ENCODE measurements around the gene C16orf78. TPM values are rescaled to one million over a fixed set of nuclear protein-coding genes. Genes with fewer than 3 reads are reported as not detected.

Gene C16orf78
- total RNA-seq (2013): not detected
- polyA plus RNA-seq (not detected), polyA minus RNA-seq (not detected in 2 replicates), total RNA-seq (0 to 0.30 (median 0) reads per million in 11 experiments)

GRCh38 chr16:49373504-49373903 is at the start of gene C16orf78:
TSS of gene C16orf78 (plus strand) at chr16:49373804. CDS start at chr16:49373940, 136 bp downstream.
- no peaks in the 10 kb centered on the region for H3K9me3 ChIP-seq (replicated peaks in 1 of 2; ENCODE audit: control insufficient read depth in 1 of 2, insufficient read depth in 1 of 2, low read length in 2 of 2)
- H3K27ac ChIP-seq (ENCODE audit: low read depth in 1 of 2, low read length in 2 of 2): no peak within 1 kb of the TSS
- H3K4me2 ChIP-seq (replicated peaks; ENCODE audit: extremely low read depth, low read length, poor library complexity, severe bottlenecking): no peak within 1 kb of the TSS
- no peak within 1 kb of the TSS for H3K4me3 ChIP-seq (replicated peaks in 1 of 3; ENCODE audit: low read depth in 2 of 3, low read length in 3 of 3)
- no peak for DNase-seq
- Mint-ChIP-seq H3K27ac (peak within 1 kb of the TSS in 1 of 7 donors; percentile 31), H3K27me3 (ENCODE audit: low read depth in 3 of 3) (peaks cover 1 to 11% (median 8%) of the 10 kb centered on the region in 3 donors), H3K36me3 (no peaks in the 10 kb centered on the region), H3K4me1 (no peaks in the 10 kb centered on the region), H3K9me3 (peaks cover 0 to 3% (median 0%) of the 10 kb centered on the region in 7 donors), H3K4me3 (peak within 1 kb of the TSS in 1 of 2 donors; percentile 9)
- H3K9ac ChIP-seq (ENCODE audit: insufficient read depth, low read length, poor library complexity, severe bottlenecking): no peak within 1 kb of the TSS
- no peak for TF ChIP-seq CTCF (IDR thresholded peaks at IDR 0.05)
- intact Hi-C loops (cut with micrococcal nuclease): no loop called here
- H3K4me1 ChIP-seq (ENCODE audit: control insufficient read depth in 1 of 2, insufficient read depth in 2 of 2, low read length in 2 of 2): no peaks in the 10 kb centered on the region
- no peaks in the 10 kb centered on the region for H3K36me3 ChIP-seq (replicated peaks in 1 of 2; ENCODE audit: control insufficient read depth in 1 of 2, insufficient read depth in 2 of 2, low read length in 2 of 2)
- no peaks in the 10 kb centered on the region for H3K27me3 ChIP-seq (ENCODE audit: control insufficient read depth in 2 of 2, insufficient read depth in 2 of 2, low read length in 2 of 2)
- WGBS (ENCODE audit: insufficient coverage): 90% methylated on average over 3 of the region's 4 CpGs
- H4K20me1 ChIP-seq (ENCODE audit: insufficient read depth, low read length): no peaks in the 10 kb centered on the region
- H3K79me2 ChIP-seq (ENCODE audit: insufficient read depth, low read length): no peaks in the 10 kb centered on the region
- no peak within 1 kb of the TSS for H2AFZ ChIP-seq (ENCODE audit: insufficient read depth, low read depth, low read length, poor library complexity, severe bottlenecking)

GRCh38 chr16:49324703-49325102 is 48.9 kb upstream of the C16orf78 start:
- Mint-ChIP-seq H3K27me3 (ENCODE audit: low read depth in 3 of 3) (peaks cover 0 to 3% (median 0%) of the 10 kb centered on the region in 3 donors), H3K27ac (no peak overlapping the region), H3K9me3 (peaks cover 0 to 6% (median 2%) of the 10 kb centered on the region in 7 donors), H3K4me3 (no peak overlapping the region), H3K4me1 (no peaks in the 10 kb centered on the region), H3K36me3 (no peaks in the 10 kb centered on the region)
- no peaks in the 10 kb centered on the region for H3K36me3 ChIP-seq (replicated peaks in 1 of 2; ENCODE audit: control insufficient read depth in 1 of 2, insufficient read depth in 2 of 2, low read length in 2 of 2)
- H3K9ac ChIP-seq (ENCODE audit: insufficient read depth, low read length, poor library complexity, severe bottlenecking): no peak overlapping the region
- intact Hi-C loops (cut with micrococcal nuclease): no loop called here
- no peak for TF ChIP-seq CTCF (IDR thresholded peaks at IDR 0.05)
- peaks cover 0 to 3% of the 10 kb centered on the region in 2 donors for H3K9me3 ChIP-seq (replicated peaks in 1 of 2; ENCODE audit: control insufficient read depth in 1 of 2, insufficient read depth in 1 of 2, low read length in 2 of 2)
- no peak overlapping the region for H2AFZ ChIP-seq (ENCODE audit: insufficient read depth, low read depth, low read length, poor library complexity, severe bottlenecking)
- no peaks in the 10 kb centered on the region for H3K79me2 ChIP-seq (ENCODE audit: insufficient read depth, low read length)
- DNase-seq: no peak
- no CpG with 5 or more reads among the region's 9 CpGs for WGBS (ENCODE audit: insufficient coverage)
- no peaks in the 10 kb centered on the region for H4K20me1 ChIP-seq (ENCODE audit: insufficient read depth, low read length)
- no peaks in the 10 kb centered on the region for H3K27me3 ChIP-seq (ENCODE audit: control insufficient read depth in 2 of 2, insufficient read depth in 2 of 2, low read length in 2 of 2)
- H3K4me1 ChIP-seq (ENCODE audit: control insufficient read depth in 1 of 2, insufficient read depth in 2 of 2, low read length in 2 of 2): no peaks in the 10 kb centered on the region
- no peak overlapping the region for H3K27ac ChIP-seq (ENCODE audit: low read depth in 1 of 2, low read length in 2 of 2)
- H3K4me2 ChIP-seq (replicated peaks; ENCODE audit: extremely low read depth, low read length, poor library complexity, severe bottlenecking): no peak overlapping the region
- no peak overlapping the region for H3K4me3 ChIP-seq (replicated peaks in 1 of 3; ENCODE audit: low read depth in 2 of 3, low read length in 3 of 3)
